Activated CD8-positive, alpha-beta memory T cell treated with anti-CD3 and anti-CD28 coated beads, Interleukin-2, amount 50 U/mL, for 48 hours (primary cell): ENCODE data around the gene TBC1D17.

Experiments used
- DNase-seq: peaks from one replicate; pipeline ENCODE4 v3.0.0-alpha.2; 2020

TBC1D17 gene

GRCh38 chr19:49877020-49877878 lies at the start of gene TBC1D17, which contains the start of gene AKT1S1:
Gene TBC1D17, plus strand, starts transcription at chr19:49877702. Its CDS starts 22 bp downstream, at chr19:49877724.
Gene AKT1S1, minus strand, starts transcription at chr19:49877355. Its CDS starts 4,060 bp downstream, at chr19:49873295.
- DNase-seq, result peak; percentile 97

GRCh38 chr19:49829200-49829599 lies 48.3 kb upstream of the TBC1D17 start:
- no peak for DNase-seq

- DNase-seq, result no peak
Observed at GRCh38 chr19:49829721-49830120, 47.8 kb upstream of the TBC1D17 start.

- DNase-seq, result no peak
Observed at GRCh38 chr19:49830766-49831165, 46.7 kb upstream of the TBC1D17 start.

GRCh38 chr19:49831592-49831991 lies 45.9 kb upstream of the TBC1D17 start:
- no peak for DNase-seq

- no peak for DNase-seq
Observed at GRCh38 chr19:49832556-49832955, 44.9 kb upstream of the TBC1D17 start.

GRCh38 chr19:49833599-49833998 lies 43.9 kb upstream of the TBC1D17 start:
- DNase-seq, result no peak

GRCh38 chr19:49835562-49835961 lies 41.9 kb upstream of the TBC1D17 start:
- DNase-seq, result no peak

GRCh38 chr19:49836176-49837008 lies 41.1 kb upstream of the TBC1D17 start:
- no peak for DNase-seq

- no peak for DNase-seq
Observed at GRCh38 chr19:49837009-49837310, 40.5 kb upstream of the TBC1D17 start.

GRCh38 chr19:49837425-49837824 lies 40.1 kb upstream of the TBC1D17 start:
- no peak for DNase-seq

GRCh38 chr19:49838885-49839588 lies 38.5 kb upstream of the TBC1D17 start:
- no peak for DNase-seq

- no peak for DNase-seq
Observed at GRCh38 chr19:49839713-49840112, 37.8 kb upstream of the TBC1D17 start.

- DNase-seq, result no peak
Observed at GRCh38 chr19:49840321-49840720, 37.2 kb upstream of the TBC1D17 start.

- DNase-seq, result no peak
Observed at GRCh38 chr19:49840736-49841249, 36.7 kb upstream of the TBC1D17 start.

GRCh38 chr19:49843265-49843664 lies 34.2 kb upstream of the TBC1D17 start:
- no peak for DNase-seq

- no peak for DNase-seq
Observed at GRCh38 chr19:49844138-49845095, 33.1 kb upstream of the TBC1D17 start.

GRCh38 chr19:49845414-49845813 lies 32.1 kb upstream of the TBC1D17 start:
- no peak for DNase-seq

GRCh38 chr19:49846408-49846807 lies 31.1 kb upstream of the TBC1D17 start:
- DNase-seq, result no peak

GRCh38 chr19:49847731-49848696 lies 29.5 kb upstream of the TBC1D17 start:
- no peak for DNase-seq

GRCh38 chr19:49848938-49849337 lies 28.6 kb upstream of the TBC1D17 start:
- no peak for DNase-seq
